Fibroblast of mammary gland (primary cell): ENCODE data around the gene DCC.

Experiments used
- DNase-seq: peaks from one replicate; pipeline ENCODE4 v3.0.0-alpha.2; 2010; ENCODE audit warnings: low read depth
- H3K4me3 ChIP-seq: 2 replicates; pipeline ENCODE4 v1.5.1; 2011; ENCODE audit warnings: low read depth, mild to moderate bottlenecking, low read length, moderate library complexity; ENCODE audit not compliant: control insufficient read depth
- TF ChIP-seq, protein P1 (sequence below): conservative IDR thresholded peaks from 2 replicates; pipeline ENCODE4 v1.5.1; 2011; ENCODE audit warnings: low read depth, low read length, inconsistent platforms; ENCODE audit not compliant: control insufficient read depth, insufficient read depth

The DCC gene

DNA sequence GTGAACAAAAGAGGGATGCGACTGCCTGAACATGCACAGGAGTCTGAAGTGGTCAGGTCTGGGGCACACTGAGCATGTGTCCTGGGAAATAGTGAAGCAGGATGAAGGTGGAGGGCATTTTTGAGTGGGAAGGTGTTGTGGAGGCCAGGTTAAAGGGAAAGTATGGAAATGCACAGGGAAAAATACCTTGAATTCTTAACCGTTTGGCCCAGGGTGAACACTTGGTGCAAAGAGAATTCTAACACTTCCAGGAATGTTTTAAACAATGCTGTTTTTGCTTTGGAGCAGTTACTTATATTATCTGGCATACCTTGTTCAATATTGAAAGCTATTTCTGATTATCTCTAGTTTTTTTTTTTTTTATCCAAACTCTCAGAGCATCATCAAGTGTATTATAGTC lies 623.5 kb downstream of the DCC start:
- no peak overlapping the region for H3K4me3 ChIP-seq
- DNase-seq = no peak
- TF ChIP-seq, protein P1, sequence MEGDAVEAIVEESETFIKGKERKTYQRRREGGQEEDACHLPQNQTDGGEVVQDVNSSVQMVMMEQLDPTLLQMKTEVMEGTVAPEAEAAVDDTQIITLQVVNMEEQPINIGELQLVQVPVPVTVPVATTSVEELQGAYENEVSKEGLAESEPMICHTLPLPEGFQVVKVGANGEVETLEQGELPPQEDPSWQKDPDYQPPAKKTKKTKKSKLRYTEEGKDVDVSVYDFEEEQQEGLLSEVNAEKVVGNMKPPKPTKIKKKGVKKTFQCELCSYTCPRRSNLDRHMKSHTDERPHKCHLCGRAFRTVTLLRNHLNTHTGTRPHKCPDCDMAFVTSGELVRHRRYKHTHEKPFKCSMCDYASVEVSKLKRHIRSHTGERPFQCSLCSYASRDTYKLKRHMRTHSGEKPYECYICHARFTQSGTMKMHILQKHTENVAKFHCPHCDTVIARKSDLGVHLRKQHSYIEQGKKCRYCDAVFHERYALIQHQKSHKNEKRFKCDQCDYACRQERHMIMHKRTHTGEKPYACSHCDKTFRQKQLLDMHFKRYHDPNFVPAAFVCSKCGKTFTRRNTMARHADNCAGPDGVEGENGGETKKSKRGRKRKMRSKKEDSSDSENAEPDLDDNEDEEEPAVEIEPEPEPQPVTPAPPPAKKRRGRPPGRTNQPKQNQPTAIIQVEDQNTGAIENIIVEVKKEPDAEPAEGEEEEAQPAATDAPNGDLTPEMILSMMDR = no peak

- TF ChIP-seq, protein P1 = no peak
Measured at GRCh38 chr18:52970686-52971085, 630.7 kb downstream of the DCC start.

DNA sequence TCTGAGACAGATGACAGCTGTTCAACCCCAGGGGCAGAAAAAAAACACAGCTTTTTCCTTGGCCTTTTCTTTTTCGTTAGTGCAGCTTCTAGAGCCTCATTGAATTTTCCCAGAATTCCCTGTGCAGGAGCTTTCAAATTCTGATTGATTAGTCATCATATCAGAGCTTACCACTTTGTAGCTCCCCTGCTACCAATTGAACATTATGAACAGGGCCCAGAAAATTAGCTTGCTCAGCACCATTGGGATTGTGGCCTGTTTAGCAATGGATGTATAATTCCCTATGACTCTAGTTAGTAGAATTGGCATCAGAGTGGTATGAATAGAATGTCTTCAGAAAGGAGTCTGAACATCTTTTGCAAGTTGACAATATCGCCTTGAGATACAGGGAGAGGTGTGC lies 631.1 kb downstream of the DCC start:
- TF ChIP-seq, protein P1 = no peak
- DNase-seq = no peak
- no peak overlapping the region for H3K4me3 ChIP-seq

More at GRCh38 chr18:52970686-52971085, 630.7 kb downstream of the DCC start:
- DNase-seq = no peak
- H3K4me3 ChIP-seq = no peak overlapping the region

DNA sequence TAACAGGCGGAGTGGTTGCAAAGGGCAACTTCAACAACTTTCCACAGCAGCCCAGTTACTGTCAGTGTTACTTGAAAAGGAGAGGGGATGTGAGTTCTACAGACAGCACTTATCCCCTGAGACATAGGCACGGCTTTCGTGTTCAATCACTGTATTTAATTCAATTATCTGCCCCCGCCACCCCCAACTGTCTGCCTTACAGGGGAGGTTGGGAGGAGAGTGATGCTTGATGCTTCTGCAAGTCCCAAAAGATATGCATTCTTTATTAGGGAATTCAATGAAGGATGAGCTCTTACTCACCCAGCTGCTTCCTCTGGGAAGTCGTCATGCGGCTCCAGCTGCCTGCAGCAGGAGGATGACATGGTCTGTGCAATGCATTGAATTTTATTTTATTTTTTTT lies 639.9 kb downstream of the DCC start:
- TF ChIP-seq, protein P1 = no peak
- no peak for DNase-seq
- no peak overlapping the region for H3K4me3 ChIP-seq

- no peak overlapping the region for H3K4me3 ChIP-seq
- TF ChIP-seq, protein P1 = no peak
- no peak for DNase-seq
Measured at GRCh38 chr18:52991246-52991645, 651.2 kb downstream of the DCC start.

DNA sequence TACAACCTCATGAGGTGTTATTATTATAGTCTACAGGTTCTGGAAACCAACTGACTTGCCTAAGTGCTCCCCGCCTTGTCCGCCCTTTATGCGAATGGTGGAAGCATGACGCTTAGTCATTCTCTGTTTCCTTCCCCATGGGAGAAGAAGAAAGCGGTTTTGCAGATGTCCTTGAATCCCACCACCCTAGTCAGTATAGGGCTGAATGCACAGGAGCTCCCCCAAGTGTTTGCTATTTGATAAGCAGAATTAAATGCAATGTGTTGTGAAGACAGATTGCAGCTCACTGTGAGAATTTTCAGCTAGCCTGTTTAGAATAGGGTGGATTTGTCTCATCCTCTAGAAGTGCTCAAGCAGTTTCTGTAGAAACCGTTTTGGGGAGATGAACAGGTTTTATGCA lies 652.0 kb downstream of the DCC start:
- TF ChIP-seq, protein P1 = no peak
- no peak for DNase-seq
- no peak overlapping the region for H3K4me3 ChIP-seq

GRCh38 chr18:52995875-52996274 lies 655.9 kb downstream of the DCC start:
- TF ChIP-seq, protein P1 = no peak
- no peak overlapping the region for H3K4me3 ChIP-seq
- no peak for DNase-seq
